Osteoblast (primary cell): ENCODE data around the gene C2orf76. TPM values are rescaled to one million over a fixed set of nuclear protein-coding genes. Genes with fewer than 3 reads are reported as not detected.
"Not testable (repeated sequence)": the region's sequence is repeated elsewhere in the genome, so short reads cannot be mapped to it uniquely, and the experiment has no call there.

Experiments
- DNase-seq: peaks from one replicate; pipeline ENCODE4 v3.0.0; 2011; ENCODE audit warnings: low spot score, mixed read lengths; ENCODE audit not compliant: insufficient read length; ENCODE audit errors: missing footprints
- H2AFZ ChIP-seq: 2 replicates; pipeline ENCODE4 v1.6.0; 2011; ENCODE audit warnings: mild to moderate bottlenecking, low read length
- H3K27ac ChIP-seq: 2 replicates; pipeline ENCODE4 v1.5.1; 2011; ENCODE audit warnings: mild to moderate bottlenecking, low read depth, low read length, moderate library complexity
- H3K27me3 ChIP-seq: 2 replicates; pipeline ENCODE4 v1.6.0; 2012; ENCODE audit warnings: mild to moderate bottlenecking, control low read depth, inconsistent platforms, low read length, moderate library complexity; ENCODE audit not compliant: insufficient read depth
- H3K36me3 ChIP-seq: 2 replicates; pipeline ENCODE4 v1.5.1; 2011; ENCODE audit warnings: mild to moderate bottlenecking, low read length, control low read depth, moderate library complexity; ENCODE audit not compliant: insufficient read depth
- H3K4me1 ChIP-seq: 2 replicates; pipeline ENCODE4 v1.5.1; 2011; ENCODE audit warnings: mild to moderate bottlenecking, low read length, control low read depth, moderate library complexity; ENCODE audit not compliant: insufficient read depth
- H3K4me2 ChIP-seq: 2 replicates; pipeline ENCODE4 v1.6.0; 2011; ENCODE audit warnings: mild to moderate bottlenecking, low read length; ENCODE audit not compliant: insufficient read depth
- H3K4me3 ChIP-seq: fragments of 200-600 bp; sonication (generic); 3 replicates; pipeline ENCODE4 v1.5.1; 2012; ENCODE audit warnings: mild to moderate bottlenecking, low read length, inconsistent platforms; ENCODE audit not compliant: insufficient read depth
- H3K79me2 ChIP-seq: 2 replicates; pipeline ENCODE4 v1.6.0; 2012; ENCODE audit warnings: mild to moderate bottlenecking, low read length, control low read depth, inconsistent platforms; ENCODE audit not compliant: insufficient read depth
- H3K9me3 ChIP-seq: 2 replicates; pipeline ENCODE4 v1.5.1; 2011; ENCODE audit warnings: low read depth, low read length, control low read depth
- H4K20me1 ChIP-seq: 2 replicates; pipeline ENCODE4 v1.6.0; 2012; ENCODE audit warnings: mild to moderate bottlenecking, low read length, control low read depth; ENCODE audit not compliant: insufficient read depth
- CTCF ChIP-seq: IDR thresholded peaks from 2 replicates; pipeline ENCODE4 v1.5.1; 2011; ENCODE audit warnings: mild to moderate bottlenecking, low read depth, low read length, moderate library complexity; ENCODE audit errors: extremely low read depth
- total RNA-seq: library from RNA; depleted of rRNA; stranded (reverse); fragments of >200 nt; gene quantifications from 2 replicates; pipeline ENCODE4 v1.2.3, GENCODE V29; 2012

The C2orf76 gene
- total RNA-seq, 1 donor = 6.5 TPM

- no peak for TF ChIP-seq CTCF
- H3K4me1 ChIP-seq = no peaks in the 10 kb centered on the region
These were observed 41.6 kb upstream of the C2orf76 start for GRCh38 chr2:119408221-119408619.

GRCh38 chr2:119407430-119408220 is 41.0 kb upstream of the C2orf76 start:
- no peak overlapping the region for H3K27ac ChIP-seq
- no peak overlapping the region for H3K4me2 ChIP-seq
- no peaks in the 10 kb centered on the region for H3K4me1 ChIP-seq
- H3K4me3 ChIP-seq = no peak overlapping the region
- H2AFZ ChIP-seq = no peak overlapping the region
- H3K79me2 ChIP-seq = no peaks in the 10 kb centered on the region
- DNase-seq = peak; percentile 83
- H3K27me3 ChIP-seq = peaks cover 3% of the 10 kb centered on the region
- H4K20me1 ChIP-seq = no peaks in the 10 kb centered on the region
- no peaks in the 10 kb centered on the region for H3K36me3 ChIP-seq
- H3K9me3 ChIP-seq = no peaks in the 10 kb centered on the region
- TF ChIP-seq CTCF = peak; percentile 86

More at GRCh38 chr2:119408221-119408619, 41.6 kb upstream of the C2orf76 start:
- no peaks in the 10 kb centered on the region for H3K9me3 ChIP-seq
- H3K27ac ChIP-seq = no peak overlapping the region
- no peak overlapping the region for H3K4me2 ChIP-seq
- no peak overlapping the region for H2AFZ ChIP-seq
- DNase-seq = no peak
- H3K4me3 ChIP-seq = no peak overlapping the region
- no peaks in the 10 kb centered on the region for H3K79me2 ChIP-seq
- no peaks in the 10 kb centered on the region for H3K36me3 ChIP-seq
- H4K20me1 ChIP-seq = no peaks in the 10 kb centered on the region
- peaks cover 5% of the 10 kb centered on the region for H3K27me3 ChIP-seq

GRCh38 chr2:119405151-119405550 is 38.5 kb upstream of the C2orf76 start:
- Histone ChIP-seq H2AFZ (no peak overlapping the region), H3K4me2 (no peak overlapping the region), H3K79me2 (no peaks in the 10 kb centered on the region), H3K27ac (no peak overlapping the region), H3K4me1 (no peaks in the 10 kb centered on the region), H3K4me3 (no peak overlapping the region), H3K27me3 (peaks cover 3% of the 10 kb centered on the region), H3K36me3 (no peaks in the 10 kb centered on the region), H3K9me3 (no peaks in the 10 kb centered on the region), H4K20me1 (no peaks in the 10 kb centered on the region)
- DNase-seq = no peak
- TF ChIP-seq CTCF = no peak

GRCh38 chr2:119403618-119404017 is 37.0 kb upstream of the C2orf76 start:
- DNase-seq, H3K4me3 ChIP-seq, H4K20me1 ChIP-seq, H2AFZ ChIP-seq, H3K27ac ChIP-seq, H3K4me2 ChIP-seq, H3K4me1 ChIP-seq, H3K36me3 ChIP-seq, H3K79me2 ChIP-seq, H3K27me3 ChIP-seq, H3K9me3 ChIP-seq: not testable (repeated sequence)
